Endodermal cell (in vitro differentiated cells): ENCODE measurements around the gene AMACR. TPM values are rescaled to one million over a fixed set of nuclear protein-coding genes. Genes with fewer than 3 reads are reported as not detected.

Source experiments
- DNase-seq: peaks from one replicate; pipeline ENCODE4 v3.0.0-alpha.2; 2017
- H3K27ac ChIP-seq: 2 replicates; pipeline ENCODE4 v1.5.1; 2013; ENCODE audit warnings: mild to moderate bottlenecking, low read depth, low read length, moderate library complexity
- H3K27me3 ChIP-seq: 2 replicates; pipeline ENCODE4 v1.6.1; 2013; ENCODE audit warnings: mild to moderate bottlenecking, low read length, moderate library complexity; ENCODE audit not compliant: insufficient read depth, control insufficient read depth, poor library complexity, severe bottlenecking
- H3K36me3 ChIP-seq: 2 replicates; pipeline ENCODE4 v1.7.0; 2013; ENCODE audit warnings: mild to moderate bottlenecking, low read length, moderate library complexity; ENCODE audit not compliant: control insufficient read depth, insufficient read depth
- H3K4me1 ChIP-seq: one replicate; pipeline ENCODE4 v1.7.0; 2013; ENCODE audit warnings: low read length; ENCODE audit not compliant: control insufficient read depth, insufficient read depth
- H3K4me3 ChIP-seq: 2 replicates; pipeline ENCODE4 v1.5.1; 2013; ENCODE audit warnings: mild to moderate bottlenecking, low read length, moderate library complexity
- H3K9ac ChIP-seq: 2 replicates; pipeline ENCODE4 v1.6.1; 2013; ENCODE audit warnings: mild to moderate bottlenecking, low read length, moderate library complexity; ENCODE audit not compliant: poor library complexity, severe bottlenecking; ENCODE audit errors: extremely low read depth
- H3K9me3 ChIP-seq: 2 replicates; pipeline ENCODE4 v1.6.1; 2013; ENCODE audit warnings: mild to moderate bottlenecking, low read length, moderate library complexity; ENCODE audit not compliant: control insufficient read depth
- H3K27ac Mint-ChIP-seq: 2 replicates; pipeline ENCODE4 v1.8.0; 2020; ENCODE audit warnings: mixed read lengths
- H3K27me3 Mint-ChIP-seq: 2 replicates; pipeline ENCODE4 v1.8.0; 2021; ENCODE audit warnings: mild to moderate bottlenecking, mixed read lengths; ENCODE audit not compliant: insufficient read depth
- H3K36me3 Mint-ChIP-seq: 2 replicates; pipeline ENCODE4 v1.8.0; 2020; ENCODE audit warnings: low read depth, mixed read lengths
- H3K4me1 Mint-ChIP-seq: 2 replicates; pipeline ENCODE4 v1.8.0; 2020; ENCODE audit warnings: mixed read lengths
- H3K4me3 Mint-ChIP-seq: 2 replicates; pipeline ENCODE4 v1.8.0; 2020; ENCODE audit warnings: mild to moderate bottlenecking, moderate library complexity, mixed read lengths
- H3K9me3 Mint-ChIP-seq: 2 replicates; pipeline ENCODE4 v1.8.0; 2020; ENCODE audit warnings: mild to moderate bottlenecking, mixed read lengths
- CTCF ChIP-seq: fragments of 200-600 bp; sonication (generic); conservative IDR thresholded peaks from 2 replicates; pipeline ENCODE4 v1.5.0; 2021; ENCODE audit warnings: antibody characterized with exemption, mild to moderate bottlenecking
- WGBS, 2 experiments: methylation state at CpG; one replicate each; pipeline versions ENCODE4 v1.1.5 to v1.1.7; 2013; ENCODE audit warnings: missing lambda C conversion rate in 2 of 2, mixed read lengths in 1 of 2; ENCODE audit not compliant: insufficient coverage in 1 of 2, insufficient read length in 1 of 2; 5-methylcytosine and 5-hydroxymethylcytosine counted together
- total RNA-seq, 2 donors: library from RNA; stranded (reverse); fragmentation: NEBNext Ultra II Directional in 1 of 2; extraction: Animal tissue kit (Norgen Biotek cat#: 25700) in 1 of 2; gene quantifications; 2 replicates in 1 of 2; 3 replicates in 1 of 2; pipeline ENCODE4 v1.2.1, GENCODE V29; 2021

Gene AMACR
- total RNA-seq, 2 donors from 2014 or later: 12.4 to 16.8 TPM

GRCh38 chr5:33936381-33937016, 71.4 kb downstream of the AMACR start, which contains the start of gene RXFP3:
TSS of gene RXFP3 (plus strand) at chr5:33936386. CDS start at chr5:33936741, 355 bp downstream.
- TF ChIP-seq CTCF: no peak
- no peak within 1 kb of the TSS for H3K9ac ChIP-seq
- Mint-ChIP-seq H3K27ac (no peak within 1 kb of the TSS), H3K9me3 (peaks cover 1% of the 10 kb centered on the region), H3K36me3 (no peaks in the 10 kb centered on the region), H3K4me1 (peaks cover 14% of the 10 kb centered on the region), H3K4me3 (peak within 1 kb of the TSS; percentile 62), H3K27me3 (peaks cover 39% of the 10 kb centered on the region)
- no peak within 1 kb of the TSS for H3K27ac ChIP-seq
- 49 to 51% methylated on average over 25 to 45 of the region's 45 CpGs for WGBS, 2 experiments
- H3K27me3 ChIP-seq: peaks cover 20% of the 10 kb centered on the region
- peak within 1 kb of the TSS; percentile 80 for H3K4me3 ChIP-seq
- DNase-seq: no peak
- peaks cover 3% of the 10 kb centered on the region for H3K4me1 ChIP-seq
- H3K36me3 ChIP-seq: no peaks in the 10 kb centered on the region
- H3K9me3 ChIP-seq: no peaks in the 10 kb centered on the region

Other genes with a start within 250 kb of the AMACR start
- 100 to 1,000 TPM in 1 of 2 donors, 10 to 100 TPM in 1; 80.2 to 123 TPM for gene ADAMTS12, start 116.1 kb downstream of the AMACR start, total RNA-seq
- under 1 TPM in 1 of 2 donors, not detected in 1; 0.13 TPM for gene RXFP3, start 71.7 kb downstream of the AMACR start, total RNA-seq
- under 1 TPM in 1 of 2 donors, not detected in 1; 0.20 TPM for gene SLC45A2, start 23.4 kb downstream of the AMACR start, total RNA-seq
- gene C1QTNF3, start 35.2 kb upstream of the AMACR start, total RNA-seq: 1 to 10 TPM; 5.0 to 7.2 TPM